CD4-positive, alpha-beta memory T cell (primary cell): Measurements from ENCODE around the gene SCFD2. TPM values are rescaled to one million over a fixed set of nuclear protein-coding genes. Genes with fewer than 3 reads are reported as not detected.

Source experiments
- CTCF ChIA-PET: fragments of 350-600 bp; sonication (Branson Sonifier 250); formaldehyde crosslinking; loops from one replicate; lab custom pipeline; 2021; ENCODE audit warnings: inconsistent platforms; ENCODE audit not compliant: partially characterized antibody; lab: Charles Lee
- POLR2A ChIA-PET: fragments of 350-600 bp; sonication (Branson Sonifier 250); formaldehyde crosslinking; loops from one replicate; lab custom pipeline; 2021; ENCODE audit not compliant: partially characterized antibody; lab: Charles Lee
- DNase-seq, 5 donors: peaks; one replicate each; pipeline versions ENCODE4 v3.0.0 to v3.0.0-alpha.2; 2020 to 2022; ENCODE audit warnings: mixed read lengths in 1 of 5
- H3K27ac ChIP-seq: one replicate; pipeline ENCODE4 v1.7.0; 2013; ENCODE audit warnings: low read depth, low read length
- H3K27me3 ChIP-seq: 2 replicates; pipeline ENCODE4 v1.7.0; 2013; ENCODE audit warnings: mild to moderate bottlenecking, low read length, moderate library complexity; ENCODE audit not compliant: insufficient read depth
- H3K36me3 ChIP-seq: 2 replicates; pipeline ENCODE4 v1.7.0; 2013; ENCODE audit warnings: mild to moderate bottlenecking, low read length, moderate library complexity; ENCODE audit not compliant: insufficient read depth
- H3K4me1 ChIP-seq: 2 replicates; pipeline ENCODE4 v1.7.0; 2013; ENCODE audit warnings: mild to moderate bottlenecking, low read length, moderate library complexity; ENCODE audit not compliant: insufficient read depth
- H3K4me3 ChIP-seq, 2 donors: one replicate each; pipeline ENCODE4 v1.7.0; 2013; ENCODE audit warnings: low read length in 2 of 2, mild to moderate bottlenecking in 1 of 2
- H3K9me3 ChIP-seq, 2 donors: one replicate each; pipeline ENCODE4 v1.7.0; 2013; ENCODE audit warnings: low read length in 2 of 2, control low read depth in 1 of 2; ENCODE audit not compliant: control insufficient read depth in 1 of 2
- H3K27ac Mint-ChIP-seq, 7 donors: one replicate each; pipeline ENCODE4 v1.8.0; 2020 to 2021; ENCODE audit warnings: mixed read lengths in 7 of 7, mild to moderate bottlenecking in 6 of 7, inconsistent platforms in 3 of 7, moderate library complexity in 3 of 7
- H3K27me3 Mint-ChIP-seq, 2 donors: one replicate each; pipeline ENCODE4 v1.8.0; 2020 to 2021; ENCODE audit warnings: mixed read lengths in 2 of 2
- H3K36me3 Mint-ChIP-seq, 2 donors: one replicate each; pipeline ENCODE4 v1.8.0; 2020 to 2021; ENCODE audit warnings: mixed read lengths in 2 of 2, inconsistent platforms in 1 of 2, mild to moderate bottlenecking in 1 of 2
- H3K4me1 Mint-ChIP-seq, 4 donors: one replicate each; pipeline ENCODE4 v1.8.0; 2020 to 2021; ENCODE audit warnings: mixed read lengths in 4 of 4, mild to moderate bottlenecking in 1 of 4
- H3K4me3 Mint-ChIP-seq, 8 donors: one replicate each; pipeline ENCODE4 v1.8.0; 2020 to 2021; ENCODE audit warnings: mixed read lengths in 8 of 8, mild to moderate bottlenecking in 7 of 8, moderate library complexity in 6 of 8, inconsistent platforms in 3 of 8
- H3K9me3 Mint-ChIP-seq, 8 donors: one replicate each; pipeline ENCODE4 v1.8.0; 2020 to 2021; ENCODE audit warnings: mixed read lengths in 8 of 8, mild to moderate bottlenecking in 5 of 8, inconsistent platforms in 3 of 8, moderate library complexity in 1 of 8
- intact Hi-C: fragments of 100-400 bp; cut with micrococcal nuclease; formaldehyde crosslinking; loops from one replicate; pipeline ENCODE4 v1.15.1; 2023
- polyA plus RNA-seq, 2 donors: library from polyadenylated mRNA; unstranded; fragments of 300-500 nt; fragmentation: Illumina TruSeq; gene quantifications; one replicate each; pipeline ENCODE4 v1.2.3, GENCODE V29; 2021
- total RNA-seq, 2 experiments: library from RNA; stranded (reverse); gene quantifications; one replicate each; pipeline ENCODE4 v1.2.3, GENCODE V29; 2021

SCFD2 gene
- total and polyA plus RNA-seq, 4 experiments from 2014 or later, result 12.4 to 21.2 (median 13.5) TPM

- Histone ChIP-seq H3K27me3 (no peaks in the 10 kb centered on the region), H3K9me3 (no peaks in the 10 kb centered on the region), H3K36me3 (no peaks in the 10 kb centered on the region), H3K4me1 (no peaks in the 10 kb centered on the region), H3K4me3 (no peak overlapping the region), H3K27ac (no peak overlapping the region)
- intact Hi-C loops, result no loop called here
- Mint-ChIP-seq H3K27ac (no peak overlapping the region), H3K4me1 (no peaks in the 10 kb centered on the region), H3K27me3 (no peaks in the 10 kb centered on the region), H3K4me3 (no peak overlapping the region), H3K36me3 (peaks cover 6 to 33% of the 10 kb centered on the region in 2 donors), H3K9me3 (no peaks in the 10 kb centered on the region)
- no peak for DNase-seq
- ChIA-PET CTCF (no interaction called here), POLR2A (no interaction called here)
These were observed 419.0 kb downstream of the SCFD2 start for GRCh38 chr4:52946855-52947254.

GRCh38 chr4:52945982-52946381 lies 419.9 kb downstream of the SCFD2 start:
- intact Hi-C loops, result no loop called here
- ChIA-PET POLR2A (no interaction called here), CTCF (no interaction called here)
- DNase-seq, result no peak
- Histone ChIP-seq H3K36me3 (no peaks in the 10 kb centered on the region), H3K27ac (no peak overlapping the region), H3K4me3 (no peak overlapping the region), H3K4me1 (no peaks in the 10 kb centered on the region), H3K9me3 (no peaks in the 10 kb centered on the region), H3K27me3 (no peaks in the 10 kb centered on the region)
- no peak overlapping the region for H3K27ac Mint-ChIP-seq
- H3K36me3 Mint-ChIP-seq, result peaks cover 5 to 26% of the 10 kb centered on the region in 2 donors
- no peaks in the 10 kb centered on the region for H3K9me3 Mint-ChIP-seq
- H3K4me3 Mint-ChIP-seq, result no peak overlapping the region
- no peaks in the 10 kb centered on the region for H3K27me3 Mint-ChIP-seq
- no peaks in the 10 kb centered on the region for H3K4me1 Mint-ChIP-seq

- Mint-ChIP-seq H3K27me3 (no peaks in the 10 kb centered on the region), H3K27ac (no peak overlapping the region), H3K4me3 (no peak overlapping the region), H3K36me3 (peaks cover 4 to 21% of the 10 kb centered on the region in 2 donors), H3K9me3 (no peaks in the 10 kb centered on the region), H3K4me1 (no peaks in the 10 kb centered on the region)
- ChIA-PET CTCF (interaction anchor here (0.8 kb wide), 1 partner anchor 34 kb away, joined by 3 read pairs; no protein-coding TSS in a partner anchor), POLR2A (no interaction called here)
- DNase-seq, result no peak
- Histone ChIP-seq H3K9me3 (no peaks in the 10 kb centered on the region), H3K4me1 (no peaks in the 10 kb centered on the region), H3K4me3 (no peak overlapping the region), H3K27ac (no peak overlapping the region), H3K27me3 (no peaks in the 10 kb centered on the region), H3K36me3 (no peaks in the 10 kb centered on the region)
- intact Hi-C loops, result no loop called here
These were observed 420.4 kb downstream of the SCFD2 start for GRCh38 chr4:52945326-52945898.

GRCh38 chr4:52943677-52944076 lies 422.2 kb downstream of the SCFD2 start:
- DNase-seq, result no peak
- Histone ChIP-seq H3K27me3 (no peaks in the 10 kb centered on the region), H3K27ac (no peak overlapping the region), H3K9me3 (no peaks in the 10 kb centered on the region), H3K4me1 (no peaks in the 10 kb centered on the region), H3K36me3 (no peaks in the 10 kb centered on the region), H3K4me3 (no peak overlapping the region)
- no peak overlapping the region for H3K4me3 Mint-ChIP-seq
- no peaks in the 10 kb centered on the region for H3K4me1 Mint-ChIP-seq
- ChIA-PET POLR2A (no interaction called here), CTCF (interaction anchor here (1.7 kb wide), 1 partner anchor 32 kb away, joined by 5 read pairs; no protein-coding TSS in a partner anchor)
- H3K27me3 Mint-ChIP-seq, result no peaks in the 10 kb centered on the region
- H3K9me3 Mint-ChIP-seq, result peaks cover 0 to 2% (median 0%) of the 10 kb centered on the region in 8 donors
- intact Hi-C loops, result no loop called here
- no peak overlapping the region for H3K27ac Mint-ChIP-seq
- H3K36me3 Mint-ChIP-seq, result peaks cover 0 to 16% of the 10 kb centered on the region in 2 donors

GRCh38 chr4:52942936-52943335 lies 422.9 kb downstream of the SCFD2 start:
- Mint-ChIP-seq H3K9me3 (peaks cover 0 to 2% (median 0%) of the 10 kb centered on the region in 8 donors), H3K27me3 (no peaks in the 10 kb centered on the region), H3K27ac (no peak overlapping the region), H3K4me3 (no peak overlapping the region), H3K36me3 (peaks cover 0 to 16% of the 10 kb centered on the region in 2 donors), H3K4me1 (no peaks in the 10 kb centered on the region)
- H3K4me3 ChIP-seq, result no peak overlapping the region
- H3K9me3 ChIP-seq, result no peaks in the 10 kb centered on the region
- POLR2A ChIA-PET, result no interaction called here
- intact Hi-C loops, result no loop called here
- no peak overlapping the region for H3K27ac ChIP-seq
- no peaks in the 10 kb centered on the region for H3K36me3 ChIP-seq
- DNase-seq, result no peak
- CTCF ChIA-PET, result interaction anchor here (1.2 to 1.7 kb wide), 2 partner anchors 31 to 40 kb away, joined by 3 to 5 read pairs; no protein-coding TSS in a partner anchor
- H3K27me3 ChIP-seq, result no peaks in the 10 kb centered on the region
- H3K4me1 ChIP-seq, result no peaks in the 10 kb centered on the region

- H3K36me3 Mint-ChIP-seq, result peaks cover 0 to 30% of the 10 kb centered on the region in 2 donors
- Histone ChIP-seq H3K9me3 (no peaks in the 10 kb centered on the region), H3K4me3 (no peak overlapping the region), H3K27ac (no peak overlapping the region), H3K4me1 (no peaks in the 10 kb centered on the region), H3K36me3 (no peaks in the 10 kb centered on the region), H3K27me3 (no peaks in the 10 kb centered on the region)
- no peak overlapping the region for H3K27ac Mint-ChIP-seq
- CTCF ChIA-PET, result interaction anchor here (1.2 kb wide), 1 partner anchor 42 kb away, joined by 3 read pairs; no protein-coding TSS in a partner anchor
- DNase-seq, result no peak
- H3K27me3 Mint-ChIP-seq, result no peaks in the 10 kb centered on the region
- POLR2A ChIA-PET, result no interaction called here
- no peaks in the 10 kb centered on the region for H3K4me1 Mint-ChIP-seq
- H3K9me3 Mint-ChIP-seq, result peaks cover 0 to 2% (median 0%) of the 10 kb centered on the region in 8 donors
- intact Hi-C loops, result no loop called here
- no peak overlapping the region for H3K4me3 Mint-ChIP-seq
These were observed 424.4 kb downstream of the SCFD2 start for GRCh38 chr4:52941450-52941849.

GRCh38 chr4:52939739-52940138 lies 426.1 kb downstream of the SCFD2 start:
- no peak for DNase-seq
- Mint-ChIP-seq H3K4me3 (no peak overlapping the region), H3K9me3 (peaks cover 0 to 2% (median 0%) of the 10 kb centered on the region in 8 donors), H3K36me3 (peaks cover 0 to 33% of the 10 kb centered on the region in 2 donors), H3K27ac (no peak overlapping the region), H3K4me1 (no peaks in the 10 kb centered on the region), H3K27me3 (no peaks in the 10 kb centered on the region)
- no peaks in the 10 kb centered on the region for H3K4me1 ChIP-seq
- ChIA-PET POLR2A (interaction anchor here (0.6 kb wide), 1 partner anchor 32 kb away, joined by 3 read pairs; no protein-coding TSS in a partner anchor), CTCF (no interaction called here)
- H3K4me3 ChIP-seq, result no peak overlapping the region
- no peaks in the 10 kb centered on the region for H3K9me3 ChIP-seq
- intact Hi-C loops, result no loop called here
- H3K27ac ChIP-seq, result no peak overlapping the region
- no peaks in the 10 kb centered on the region for H3K36me3 ChIP-seq
- no peaks in the 10 kb centered on the region for H3K27me3 ChIP-seq
